ENCODE results near the gene CDKAL1. TPM values are rescaled to one million over a fixed set of nuclear protein-coding genes. Genes with fewer than 3 reads are reported as not detected.

CDKAL1 gene
- total and polyA plus RNA-seq, 10 of the 15 experiments (the other 5 are each of a cell fraction or from before 2014, with no cell fraction given): 10.7 to 26.9 (median 17.3) TPM

DNA sequence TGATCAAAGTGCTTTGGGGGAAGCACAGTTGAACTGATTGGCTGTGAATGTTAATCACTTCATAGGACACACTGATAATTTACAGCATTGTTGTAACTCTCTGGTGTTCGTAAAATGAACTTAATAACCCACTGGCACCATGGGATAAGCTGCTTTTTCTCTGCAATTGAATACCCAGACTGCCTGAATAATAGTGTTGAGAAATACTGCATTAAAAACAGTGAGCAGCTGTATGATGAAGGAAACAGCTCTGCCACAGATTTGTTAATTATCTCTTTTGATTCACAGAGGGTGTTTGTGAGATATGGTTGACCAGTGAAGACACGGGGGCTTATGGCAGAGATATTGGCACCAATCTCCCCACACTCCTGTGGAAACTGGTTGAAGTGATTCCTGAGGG, 420.9 kb downstream of the CDKAL1 start:
- no peak for ATAC-seq
- CTCF ChIA-PET: no interaction called here
- no peaks in the 10 kb centered on the region for H4K20me1 ChIP-seq (ENCODE audit: control insufficient read depth, insufficient read depth)
- in situ Hi-C loops (cut with MboI) (no loop called here), intact Hi-C loops (cut with micrococcal nuclease; ENCODE audit: unreplicated experiment) (no loop called here)
- SMC1A ChIA-PET (ENCODE audit: uncharacterized antibody, unreplicated experiment): no interaction called here
- BruUV-seq (replicated peaks): no TSS peak
- FAIRE-seq: no peak
- DNase-seq (ENCODE audit: low read depth, low spot score): no peak
- no peak overlapping the region for H3K4me3 ChIP-seq
- H3K36me3 ChIP-seq (ENCODE audit: control insufficient read depth in 2 of 2, insufficient read depth in 2 of 2, low read length in 1 of 2): peaks cover 2 to 5% of the 10 kb centered on the region in 2 experiments; a peak in 2 of 4 replicates
- RAD21 ChIA-PET (ENCODE audit: unreplicated experiment): no interaction called here
- POLR2A ChIA-PET: no interaction called here
- WGBS (ENCODE audit: insufficient coverage, insufficient replicate concordance, low lambda C conversion rate, missing lambda C conversion rate): 95% methylated on average over 2 of the region's 2 CpGs
- no peak overlapping the region for H3K27ac ChIP-seq (ENCODE audit: control insufficient read depth, insufficient read depth)
- H3K79me2 ChIP-seq (ENCODE audit: control insufficient read depth, insufficient read depth, low read length): no peaks in the 10 kb centered on the region
- no peaks in the 10 kb centered on the region for H3K27me3 ChIP-seq (replicated peaks in 1 of 2; ENCODE audit: control insufficient read depth in 2 of 2, insufficient read depth in 2 of 2, low read length in 1 of 2)
- H3K4me2 ChIP-seq (ENCODE audit: control insufficient read depth, insufficient read depth): no peak overlapping the region
- no peaks in the 10 kb centered on the region for H3K9me3 ChIP-seq (replicated peaks; ENCODE audit: control insufficient read depth, insufficient read depth, low read length)
- no peak overlapping the region for H3K9ac ChIP-seq (ENCODE audit: control insufficient read depth, insufficient read depth, low read length)
- TF ChIP-seq RELA (IDR thresholded peaks at IDR 0.05; ENCODE audit: borderline replicate concordance, partially characterized antibody) (no peak), EZH2 (IDR thresholded peaks at IDR 0.05; ENCODE audit: borderline replicate concordance, control insufficient read depth, low read depth, low read length) (no peak), ASH2L (IDR thresholded peaks at IDR 0.05; ENCODE audit: borderline replicate concordance, low read depth) (no peak), JUNB (IDR thresholded peaks at IDR 0.05) (no peak), IKZF1 (conservative IDR thresholded peaks at IDR 0.05) (no peak), ETV6 (conservative IDR thresholded peaks at IDR 0.05 in 1 of 2, IDR thresholded peaks at IDR 0.05 in 1 of 2; ENCODE audit: borderline replicate concordance in 1 of 2, low read depth in 1 of 2) (no peak), MYB (IDR thresholded peaks at IDR 0.05; ENCODE audit: borderline replicate concordance, low read depth, low read length) (no peak), DPF2 (IDR thresholded peaks at IDR 0.05) (no peak), CHD4 (IDR thresholded peaks at IDR 0.05) (no peak), ZNF274 (IDR thresholded peaks at IDR 0.05; ENCODE audit: insufficient read depth, insufficient read length) (no peak), MEF2A (IDR thresholded peaks at IDR 0.05; ENCODE audit: insufficient read depth, low read depth, low read length) (no peak), SREBF2 (IDR thresholded peaks at IDR 0.05; ENCODE audit: low read length) (no peak), ZBED1 (IDR thresholded peaks at IDR 0.05; ENCODE audit: borderline replicate concordance) (no peak), HCFC1 (IDR thresholded peaks at IDR 0.05; ENCODE audit: low read length) (no peak), PML (IDR thresholded peaks at IDR 0.05; ENCODE audit: low read length) (no peak)
- TF ChIP-seq, protein P1, sequence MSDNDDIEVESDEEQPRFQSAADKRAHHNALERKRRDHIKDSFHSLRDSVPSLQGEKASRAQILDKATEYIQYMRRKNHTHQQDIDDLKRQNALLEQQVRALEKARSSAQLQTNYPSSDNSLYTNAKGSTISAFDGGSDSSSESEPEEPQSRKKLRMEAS (IDR thresholded peaks at IDR 0.05; ENCODE audit: low read depth, low read length): no peak
- TF ChIP-seq, protein P2, sequence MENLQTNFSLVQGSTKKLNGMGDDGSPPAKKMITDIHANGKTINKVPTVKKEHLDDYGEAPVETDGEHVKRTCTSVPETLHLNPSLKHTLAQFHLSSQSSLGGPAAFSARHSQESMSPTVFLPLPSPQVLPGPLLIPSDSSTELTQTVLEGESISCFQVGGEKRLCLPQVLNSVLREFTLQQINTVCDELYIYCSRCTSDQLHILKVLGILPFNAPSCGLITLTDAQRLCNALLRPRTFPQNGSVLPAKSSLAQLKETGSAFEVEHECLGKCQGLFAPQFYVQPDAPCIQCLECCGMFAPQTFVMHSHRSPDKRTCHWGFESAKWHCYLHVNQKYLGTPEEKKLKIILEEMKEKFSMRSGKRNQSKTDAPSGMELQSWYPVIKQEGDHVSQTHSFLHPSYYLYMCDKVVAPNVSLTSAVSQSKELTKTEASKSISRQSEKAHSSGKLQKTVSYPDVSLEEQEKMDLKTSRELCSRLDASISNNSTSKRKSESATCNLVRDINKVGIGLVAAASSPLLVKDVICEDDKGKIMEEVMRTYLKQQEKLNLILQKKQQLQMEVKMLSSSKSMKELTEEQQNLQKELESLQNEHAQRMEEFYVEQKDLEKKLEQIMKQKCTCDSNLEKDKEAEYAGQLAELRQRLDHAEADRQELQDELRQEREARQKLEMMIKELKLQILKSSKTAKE (IDR thresholded peaks at IDR 0.05; ENCODE audit: low read depth, poor library complexity, severe bottlenecking): no peak
- TF ChIP-seq, protein P3, sequence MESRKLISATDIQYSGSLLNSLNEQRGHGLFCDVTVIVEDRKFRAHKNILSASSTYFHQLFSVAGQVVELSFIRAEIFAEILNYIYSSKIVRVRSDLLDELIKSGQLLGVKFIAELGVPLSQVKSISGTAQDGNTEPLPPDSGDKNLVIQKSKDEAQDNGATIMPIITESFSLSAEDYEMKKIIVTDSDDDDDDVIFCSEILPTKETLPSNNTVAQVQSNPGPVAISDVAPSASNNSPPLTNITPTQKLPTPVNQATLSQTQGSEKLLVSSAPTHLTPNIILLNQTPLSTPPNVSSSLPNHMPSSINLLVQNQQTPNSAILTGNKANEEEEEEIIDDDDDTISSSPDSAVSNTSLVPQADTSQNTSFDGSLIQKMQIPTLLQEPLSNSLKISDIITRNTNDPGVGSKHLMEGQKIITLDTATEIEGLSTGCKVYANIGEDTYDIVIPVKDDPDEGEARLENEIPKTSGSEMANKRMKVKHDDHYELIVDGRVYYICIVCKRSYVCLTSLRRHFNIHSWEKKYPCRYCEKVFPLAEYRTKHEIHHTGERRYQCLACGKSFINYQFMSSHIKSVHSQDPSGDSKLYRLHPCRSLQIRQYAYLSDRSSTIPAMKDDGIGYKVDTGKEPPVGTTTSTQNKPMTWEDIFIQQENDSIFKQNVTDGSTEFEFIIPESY (IDR thresholded peaks at IDR 0.05): no peak
- no peaks in the 10 kb centered on the region for H3K4me1 ChIP-seq (ENCODE audit: control insufficient read depth, insufficient read depth, low read length)
- H2AFZ ChIP-seq (ENCODE audit: control insufficient read depth, low read depth, low read length): no peak overlapping the region
